Erythroblast (primary cell): ENCODE results near the gene EIF4G2.

Experiments
- GATA1 ChIP-seq: IDR thresholded peaks from 2 replicates; pipeline ENCODE4 v1.6.1; 2011; ENCODE audit warnings: low read depth, mild to moderate bottlenecking, control low read depth, low read length, moderate library complexity
- POLR2A ChIP-seq: IDR thresholded peaks from 2 replicates; pipeline ENCODE4 v1.6.1; 2011; ENCODE audit warnings: mild to moderate bottlenecking, low read length

- no peak for TF ChIP-seq POLR2A
- no peak for TF ChIP-seq GATA1
Observed at GRCh38 chr11:10797001-10797400, 11.7 kb downstream of the EIF4G2 start.
